ENCODE data around the gene TMEM168. TPM values are rescaled to one million over a fixed set of nuclear protein-coding genes. Genes with fewer than 3 reads are reported as not detected.

The TMEM168 gene
- total and polyA plus RNA-seq, 2 donors (not counting 3 experiments of a cell fraction or from before 2014, with no cell fraction given), result 23.4 to 24.4 TPM

DNA sequence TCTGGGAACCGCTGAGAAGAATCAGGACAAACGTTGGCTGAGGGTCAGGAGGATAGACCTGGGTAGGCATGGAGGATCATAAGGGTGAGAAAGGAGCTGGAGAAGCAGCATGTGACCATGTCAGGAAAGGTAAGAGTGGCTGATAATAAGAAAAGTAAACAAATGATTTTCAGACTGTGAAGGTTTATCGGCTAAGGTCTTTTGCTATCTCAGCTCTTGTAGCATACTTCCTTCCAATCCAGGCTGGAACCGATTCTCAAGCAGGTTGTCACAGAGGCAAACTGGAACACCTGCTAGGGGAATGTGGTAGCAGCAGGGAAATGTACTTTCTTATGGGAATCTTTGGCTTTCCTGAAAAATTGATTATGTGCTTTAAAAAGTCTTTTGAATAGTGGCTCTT is 74.7 kb downstream of the TMEM168 start:
- DNase-seq (ENCODE audit: low read depth, low spot score) (no peak), FAIRE-seq (no peak)
- TF ChIP-seq GATA2 (IDR thresholded peaks at IDR 0.05; ENCODE audit: insufficient read depth, insufficient read length, low read depth, low read length) (no peak), EZH2 (IDR thresholded peaks at IDR 0.05; ENCODE audit: borderline replicate concordance, low read depth, low read length, severe bottlenecking) (no peak), FOS (IDR thresholded peaks at IDR 0.05; ENCODE audit: borderline replicate concordance, insufficient read depth, low read length) (no peak), POLR2AphosphoS5 (IDR thresholded peaks at IDR 0.05; ENCODE audit: insufficient read depth, low read depth, low read length) (no peak), JUN (IDR thresholded peaks at IDR 0.05; ENCODE audit: borderline replicate concordance, insufficient read depth, insufficient read length, low read depth) (no peak), POLR2A (IDR thresholded peaks at IDR 0.05; ENCODE audit: low read depth, low read length) (no peak), MYC (IDR thresholded peaks at IDR 0.05; ENCODE audit: low read depth, low read length) (no peak)
- TF ChIP-seq, protein P1, sequence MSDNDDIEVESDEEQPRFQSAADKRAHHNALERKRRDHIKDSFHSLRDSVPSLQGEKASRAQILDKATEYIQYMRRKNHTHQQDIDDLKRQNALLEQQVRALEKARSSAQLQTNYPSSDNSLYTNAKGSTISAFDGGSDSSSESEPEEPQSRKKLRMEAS (IDR thresholded peaks at IDR 0.05; ENCODE audit: insufficient read depth, insufficient read length), result no peak
- TF ChIP-seq, protein P2, sequence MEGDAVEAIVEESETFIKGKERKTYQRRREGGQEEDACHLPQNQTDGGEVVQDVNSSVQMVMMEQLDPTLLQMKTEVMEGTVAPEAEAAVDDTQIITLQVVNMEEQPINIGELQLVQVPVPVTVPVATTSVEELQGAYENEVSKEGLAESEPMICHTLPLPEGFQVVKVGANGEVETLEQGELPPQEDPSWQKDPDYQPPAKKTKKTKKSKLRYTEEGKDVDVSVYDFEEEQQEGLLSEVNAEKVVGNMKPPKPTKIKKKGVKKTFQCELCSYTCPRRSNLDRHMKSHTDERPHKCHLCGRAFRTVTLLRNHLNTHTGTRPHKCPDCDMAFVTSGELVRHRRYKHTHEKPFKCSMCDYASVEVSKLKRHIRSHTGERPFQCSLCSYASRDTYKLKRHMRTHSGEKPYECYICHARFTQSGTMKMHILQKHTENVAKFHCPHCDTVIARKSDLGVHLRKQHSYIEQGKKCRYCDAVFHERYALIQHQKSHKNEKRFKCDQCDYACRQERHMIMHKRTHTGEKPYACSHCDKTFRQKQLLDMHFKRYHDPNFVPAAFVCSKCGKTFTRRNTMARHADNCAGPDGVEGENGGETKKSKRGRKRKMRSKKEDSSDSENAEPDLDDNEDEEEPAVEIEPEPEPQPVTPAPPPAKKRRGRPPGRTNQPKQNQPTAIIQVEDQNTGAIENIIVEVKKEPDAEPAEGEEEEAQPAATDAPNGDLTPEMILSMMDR (IDR thresholded peaks at IDR 0.05; ENCODE audit: extremely low read depth in 1 of 2, insufficient read depth in 1 of 2, low read depth in 1 of 2, low read length in 2 of 2), result no peak
- no peaks in the 10 kb centered on the region for H3K79me2 ChIP-seq (ENCODE audit: control insufficient read depth, insufficient read depth, low read length)
- H3K4me3 ChIP-seq (replicated peaks in 1 of 3; ENCODE audit: insufficient read depth in 1 of 3, low read depth in 1 of 3, low read length in 3 of 3), result no peak overlapping the region
- H3K36me3 ChIP-seq (ENCODE audit: control insufficient read depth in 2 of 2, extremely low read depth in 1 of 2, insufficient read depth in 2 of 2, low read length in 2 of 2), result no peaks in the 10 kb centered on the region
- no peaks in the 10 kb centered on the region for H3K27me3 ChIP-seq (ENCODE audit: control insufficient read depth in 2 of 2, insufficient read depth in 2 of 2, low read length in 2 of 2)
- no TSS peak for BruUV-seq (replicated peaks)
- intact Hi-C loops (cut with micrococcal nuclease) (no loop called here), dilution Hi-C loops (cut with MboI; ENCODE audit: extremely low pct_ligation_motif_present, low sequenced_read_pairs) (no loop called here)
- H3K4me1 ChIP-seq (ENCODE audit: control insufficient read depth, extremely low read depth, insufficient read depth, low read length), result no peaks in the 10 kb centered on the region
- CTCF ChIA-PET, result no interaction called here
- POLR2A ChIA-PET, result no interaction called here
- no peaks in the 10 kb centered on the region for H4K20me1 ChIP-seq (replicated peaks; ENCODE audit: control insufficient read depth, extremely low read depth, insufficient read depth, low read length)
- no peak overlapping the region for H3K4me2 ChIP-seq (ENCODE audit: insufficient read depth, low read length)
- H3K9ac ChIP-seq (replicated peaks; ENCODE audit: extremely low read depth, insufficient read depth, low read length), result no peak overlapping the region
- H3K9me3 ChIP-seq (replicated peaks; ENCODE audit: control insufficient read depth, insufficient read depth, low read length), result no peaks in the 10 kb centered on the region
- no peak overlapping the region for H3K27ac ChIP-seq (ENCODE audit: insufficient read depth, low read depth, low read length)
- H2AFZ ChIP-seq (ENCODE audit: low read depth, low read length), result no peak overlapping the region
- H3K9me1 ChIP-seq (replicated peaks; ENCODE audit: control insufficient read depth, extremely low read depth, insufficient read depth, low read length), result no peaks in the 10 kb centered on the region

All from endothelial cell of umbilical vein (primary cell).